ENCODE results near the gene MARCHF6.
A peak's percentile ranks its signal among the peaks of the same experiment; 100 is the strongest.

MARCHF6 gene

DNA sequence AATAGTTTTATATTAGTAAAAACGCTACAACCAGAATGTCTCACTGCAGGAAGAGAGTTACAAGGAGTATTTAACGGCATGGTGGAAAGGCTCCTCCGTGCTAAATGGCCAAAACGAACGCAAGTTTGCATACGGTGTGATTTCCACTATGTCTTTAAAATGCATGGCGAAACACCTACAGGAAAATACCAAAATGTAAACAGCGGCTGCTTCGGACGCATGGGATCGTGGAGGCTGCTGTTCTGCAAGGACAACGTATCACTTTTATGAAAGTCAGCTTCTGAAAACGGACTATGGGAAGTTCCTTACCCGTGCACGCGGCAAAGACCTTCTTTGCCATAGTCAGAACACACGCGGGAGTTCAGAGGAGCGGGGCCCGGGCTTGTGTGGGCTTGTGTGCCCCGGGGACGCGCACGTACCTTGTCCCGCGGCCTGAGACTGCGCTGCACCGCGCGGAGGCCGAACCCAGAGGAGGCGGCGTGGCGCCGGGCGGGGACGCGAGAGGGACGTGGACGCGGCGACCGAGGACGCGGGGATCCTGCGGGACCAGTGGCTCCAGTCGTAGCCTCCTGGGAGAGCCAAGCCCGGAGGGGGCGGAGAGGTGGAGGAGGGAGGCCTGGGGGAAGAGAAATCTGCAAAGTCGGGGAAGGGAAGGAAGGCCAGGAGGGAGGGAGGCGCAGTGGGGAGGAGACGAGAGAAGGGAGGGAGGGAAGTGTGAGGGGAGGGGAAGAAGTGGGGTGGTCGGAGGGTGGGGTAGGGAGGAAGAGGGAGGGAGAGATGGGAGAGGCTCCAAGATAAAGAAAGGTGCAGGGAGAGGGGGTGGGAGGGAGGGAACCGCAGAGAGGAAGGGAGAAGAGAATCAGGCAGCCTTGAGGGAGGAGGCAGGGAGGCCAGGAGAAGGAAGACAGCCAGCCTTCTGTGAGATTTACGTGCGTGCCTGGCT is 46.0 kb upstream of the MARCHF6 start, which contains the start of gene CMBL (continued):
- TF ChIP-seq, protein P1, sequence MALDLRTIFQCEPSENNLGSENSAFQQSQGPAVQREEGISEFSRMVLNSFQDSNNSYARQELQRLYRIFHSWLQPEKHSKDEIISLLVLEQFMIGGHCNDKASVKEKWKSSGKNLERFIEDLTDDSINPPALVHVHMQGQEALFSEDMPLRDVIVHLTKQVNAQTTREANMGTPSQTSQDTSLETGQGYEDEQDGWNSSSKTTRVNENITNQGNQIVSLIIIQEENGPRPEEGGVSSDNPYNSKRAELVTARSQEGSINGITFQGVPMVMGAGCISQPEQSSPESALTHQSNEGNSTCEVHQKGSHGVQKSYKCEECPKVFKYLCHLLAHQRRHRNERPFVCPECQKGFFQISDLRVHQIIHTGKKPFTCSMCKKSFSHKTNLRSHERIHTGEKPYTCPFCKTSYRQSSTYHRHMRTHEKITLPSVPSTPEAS (tag by site-specific recombination; IDR thresholded peaks at IDR 0.05) = peak; percentile 65

DNA sequence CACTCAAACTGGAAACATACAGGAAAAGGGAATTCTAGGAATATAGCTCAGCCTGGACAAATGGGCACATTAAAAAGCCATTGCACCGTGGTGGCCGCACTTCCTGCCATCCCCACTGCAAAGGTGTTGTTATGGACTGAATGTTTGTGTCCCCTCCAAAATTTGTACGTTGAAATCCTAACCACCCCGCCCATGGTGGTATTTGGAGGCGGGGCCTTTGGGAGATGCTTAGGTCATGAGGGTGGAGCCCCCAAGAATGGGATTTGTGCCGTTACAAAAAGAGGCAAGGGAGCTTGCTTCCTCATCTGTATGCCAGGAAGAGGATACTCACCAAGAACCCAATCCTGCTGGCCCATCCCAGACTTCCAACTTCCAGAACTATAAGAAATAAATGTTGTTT is 44.7 kb upstream of the MARCHF6 start:
- CTCF ChIA-PET = no interaction called here
- no peak for TF ChIP-seq ZNF610 (tag by site-specific recombination; IDR thresholded peaks at IDR 0.05; ENCODE audit: borderline replicate concordance)
- TF ChIP-seq KLF1 (tag by site-specific recombination; IDR thresholded peaks at IDR 0.05) = peak; percentile 44; the same call in 1 of the 2 replicates

DNA sequence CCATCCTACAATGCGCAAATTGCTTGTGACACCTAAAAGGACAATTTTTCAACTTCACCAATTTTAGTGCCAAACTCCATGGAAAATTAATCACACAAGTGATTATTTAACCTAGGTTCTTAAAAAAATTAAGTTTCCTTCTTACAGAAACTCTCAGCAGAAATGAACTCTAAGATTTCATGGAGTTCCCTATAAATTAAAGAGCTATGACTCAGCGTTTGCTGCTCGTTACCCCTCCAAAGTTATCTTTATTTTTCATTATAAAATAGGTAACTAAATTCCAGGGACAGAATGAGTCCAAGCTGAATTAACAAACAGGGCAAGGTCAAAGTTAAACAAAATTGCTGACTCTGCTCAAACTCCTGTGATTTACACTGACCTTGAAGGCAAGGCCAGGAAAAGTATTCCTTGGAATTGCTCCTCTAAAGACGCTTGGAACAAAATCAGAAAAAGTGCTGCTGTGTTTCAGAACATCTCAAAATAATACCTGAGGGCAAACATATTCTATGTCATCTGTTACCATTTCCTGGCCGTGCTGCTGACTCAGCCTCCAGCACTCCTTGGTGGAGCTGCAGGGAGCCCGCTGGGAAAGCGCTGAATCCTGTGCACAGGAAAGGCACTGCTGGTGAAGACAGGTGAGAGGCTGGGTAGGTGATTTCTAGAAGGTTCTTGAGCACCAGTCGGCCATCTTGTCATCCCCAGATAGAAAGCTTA is 43.3 kb upstream of the MARCHF6 start:
- no peak overlapping the region; the same call in 1 of the 2 replicates for H3K27ac ChIP-seq (ENCODE audit: extremely low read depth, low read depth, low read length)
- peaks cover 7% of the 10 kb centered on the region; the same call in 1 of the 2 replicates for H3K4me1 ChIP-seq (ENCODE audit: control insufficient read depth, insufficient read depth, low read length)
- peak; percentile 42; the same call in 1 of the 2 replicates for TF ChIP-seq IKZF3 (tag by site-specific recombination; IDR thresholded peaks at IDR 0.05)
- peak; percentile 17; the same call in 1 of the 2 replicates for TF ChIP-seq ZBTB8A (tag by site-specific recombination; IDR thresholded peaks at IDR 0.05)
- no peak for TF ChIP-seq ZNF292 (tag by site-specific recombination; IDR thresholded peaks at IDR 0.05; ENCODE audit: borderline replicate concordance, low read depth)
- TF ChIP-seq ZNF132 (tag by site-specific recombination; IDR thresholded peaks at IDR 0.05; ENCODE audit: borderline replicate concordance) = no peak
- peak; percentile 62 for TF ChIP-seq SP7 (tag by site-specific recombination; IDR thresholded peaks at IDR 0.05)
- no peak for TF ChIP-seq SALL2 (tag by site-specific recombination; IDR thresholded peaks at IDR 0.05; ENCODE audit: borderline replicate concordance)
- TF ChIP-seq KLF10 (tag by site-specific recombination; IDR thresholded peaks at IDR 0.05) = no peak
- TF ChIP-seq ZNF785 (tag by site-specific recombination; IDR thresholded peaks at IDR 0.05) = no peak
- 0 out of 2 replicates have a peak, but pooled peaks have one; percentile 27 for TF ChIP-seq ZNF335 (tag by site-specific recombination; conservative IDR thresholded peaks at IDR 0.05)
- TF ChIP-seq PRDM1 (tag by site-specific recombination; IDR thresholded peaks at IDR 0.05) = peak; percentile 89
- no peak for TF ChIP-seq ZNF426 (tag by site-specific recombination; IDR thresholded peaks at IDR 0.05)
- TF ChIP-seq ZFP3 (tag by site-specific recombination; IDR thresholded peaks at IDR 0.05; ENCODE audit: low read depth) = no peak
- TF ChIP-seq, protein P2, sequence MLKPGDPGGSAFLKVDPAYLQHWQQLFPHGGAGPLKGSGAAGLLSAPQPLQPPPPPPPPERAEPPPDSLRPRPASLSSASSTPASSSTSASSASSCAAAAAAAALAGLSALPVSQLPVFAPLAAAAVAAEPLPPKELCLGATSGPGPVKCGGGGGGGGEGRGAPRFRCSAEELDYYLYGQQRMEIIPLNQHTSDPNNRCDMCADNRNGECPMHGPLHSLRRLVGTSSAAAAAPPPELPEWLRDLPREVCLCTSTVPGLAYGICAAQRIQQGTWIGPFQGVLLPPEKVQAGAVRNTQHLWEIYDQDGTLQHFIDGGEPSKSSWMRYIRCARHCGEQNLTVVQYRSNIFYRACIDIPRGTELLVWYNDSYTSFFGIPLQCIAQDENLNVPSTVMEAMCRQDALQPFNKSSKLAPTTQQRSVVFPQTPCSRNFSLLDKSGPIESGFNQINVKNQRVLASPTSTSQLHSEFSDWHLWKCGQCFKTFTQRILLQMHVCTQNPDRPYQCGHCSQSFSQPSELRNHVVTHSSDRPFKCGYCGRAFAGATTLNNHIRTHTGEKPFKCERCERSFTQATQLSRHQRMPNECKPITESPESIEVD (tag by site-specific recombination; IDR thresholded peaks at IDR 0.05) = peak; percentile 95
- TF ChIP-seq, protein P3, sequence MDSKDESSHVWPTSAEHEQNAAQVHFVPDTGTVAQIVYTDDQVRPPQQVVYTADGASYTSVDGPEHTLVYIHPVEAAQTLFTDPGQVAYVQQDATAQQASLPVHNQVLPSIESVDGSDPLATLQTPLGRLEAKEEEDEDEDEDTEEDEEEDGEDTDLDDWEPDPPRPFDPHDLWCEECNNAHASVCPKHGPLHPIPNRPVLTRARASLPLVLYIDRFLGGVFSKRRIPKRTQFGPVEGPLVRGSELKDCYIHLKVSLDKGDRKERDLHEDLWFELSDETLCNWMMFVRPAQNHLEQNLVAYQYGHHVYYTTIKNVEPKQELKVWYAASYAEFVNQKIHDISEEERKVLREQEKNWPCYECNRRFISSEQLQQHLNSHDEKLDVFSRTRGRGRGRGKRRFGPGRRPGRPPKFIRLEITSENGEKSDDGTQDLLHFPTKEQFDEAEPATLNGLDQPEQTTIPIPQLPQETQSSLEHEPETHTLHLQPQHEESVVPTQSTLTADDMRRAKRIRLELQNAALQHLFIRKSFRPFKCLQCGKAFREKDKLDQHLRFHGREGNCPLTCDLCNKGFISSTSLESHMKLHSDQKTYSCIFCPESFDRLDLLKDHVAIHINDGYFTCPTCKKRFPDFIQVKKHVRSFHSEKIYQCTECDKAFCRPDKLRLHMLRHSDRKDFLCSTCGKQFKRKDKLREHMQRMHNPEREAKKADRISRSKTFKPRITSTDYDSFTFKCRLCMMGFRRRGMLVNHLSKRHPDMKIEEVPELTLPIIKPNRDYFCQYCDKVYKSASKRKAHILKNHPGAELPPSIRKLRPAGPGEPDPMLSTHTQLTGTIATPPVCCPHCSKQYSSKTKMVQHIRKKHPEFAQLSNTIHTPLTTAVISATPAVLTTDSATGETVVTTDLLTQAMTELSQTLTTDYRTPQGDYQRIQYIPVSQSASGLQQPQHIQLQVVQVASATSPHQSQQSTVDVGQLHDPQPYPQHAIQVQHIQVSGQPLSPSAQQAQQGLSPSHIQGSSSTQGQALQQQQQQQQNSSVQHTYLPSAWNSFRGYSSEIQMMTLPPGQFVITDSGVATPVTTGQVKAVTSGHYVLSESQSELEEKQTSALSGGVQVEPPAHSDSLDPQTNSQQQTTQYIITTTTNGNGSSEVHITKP (tag by site-specific recombination; IDR thresholded peaks at IDR 0.05) = 0 out of 2 replicates have a peak, but pooled peaks have one; percentile 39
- peak; percentile 45; the same call in 1 of the 2 replicates for TF ChIP-seq TRIM28 (IDR thresholded peaks at IDR 0.05; ENCODE audit: borderline replicate concordance, low read length)
- TF ChIP-seq ZXDB (tag by site-specific recombination; IDR thresholded peaks at IDR 0.05) = no peak
- TF ChIP-seq ZFP37 (tag by site-specific recombination; IDR thresholded peaks at IDR 0.05) = no peak
- TF ChIP-seq ZIC2 (tag by site-specific recombination; IDR thresholded peaks at IDR 0.05) = peak; percentile 38; the same call in 1 of the 2 replicates
- TF ChIP-seq, protein P1 (tag by site-specific recombination; IDR thresholded peaks at IDR 0.05) = no peak
- TF ChIP-seq ZNF366 (tag by site-specific recombination; conservative IDR thresholded peaks at IDR 0.05) = peak; percentile 70

More for the DNA sequence above, 44.7 kb upstream of the MARCHF6 start:
- H3K9me3 ChIP-seq (ENCODE audit: control insufficient read depth, insufficient read depth, low read depth, low read length) = no peaks in the 10 kb centered on the region
- POLR2A ChIA-PET = interaction anchor here (1.1 kb wide), 1 partner anchor 44 kb away, joined by 7 read pairs; the partner anchor contains the start of gene MARCHF6
- H3K4me3 ChIP-seq (ENCODE audit: low read depth, low read length) = no peak overlapping the region
- H3K36me3 ChIP-seq (ENCODE audit: control insufficient read depth in 2 of 2, insufficient read depth in 1 of 2, low read length in 2 of 2) = no peaks in the 10 kb centered on the region
- H3K4me1 ChIP-seq (ENCODE audit: control insufficient read depth, insufficient read depth, low read length) = peaks cover 7% of the 10 kb centered on the region; the same call in 1 of the 2 replicates
- H3K27ac ChIP-seq (ENCODE audit: extremely low read depth, low read depth, low read length) = no peak overlapping the region

More for the DNA sequence above, 43.3 kb upstream of the MARCHF6 start:
- ChIA-PET POLR2A (interaction anchor here (0.6 to 0.9 kb wide), 2 partner anchors 19 to 43 kb away, joined by 4 to 6 read pairs; partner anchors contain the start of gene MARCHF6), CTCF (interaction anchor here (0.7 to 1.8 kb wide), 5 partner anchors 14 to 422 kb away, joined by 3 to 6 read pairs (median 4); no protein-coding TSS in a partner anchor)
- no peaks in the 10 kb centered on the region for H3K36me3 ChIP-seq (ENCODE audit: control insufficient read depth in 2 of 2, insufficient read depth in 1 of 2, low read length in 2 of 2)
- no peak overlapping the region for H3K4me3 ChIP-seq (ENCODE audit: low read depth, low read length)
- no peaks in the 10 kb centered on the region for H3K9me3 ChIP-seq (ENCODE audit: control insufficient read depth, insufficient read depth, low read depth, low read length)

Data from HEK293 (cell line).